HG03025 (cell line): Measurements from ENCODE around the gene ZBTB20.
"Not testable (repeated sequence)": the region's sequence is repeated elsewhere in the genome, so short reads cannot be mapped to it uniquely, and the experiment has no call there.

Source experiments
- ATAC-seq: cut with Tn5 transposase; IDR thresholded peaks from one replicate; pipeline ENCODE4 v1.9.1; 2021; ENCODE audit warnings: mild to moderate bottlenecking, moderate library complexity; ENCODE audit not compliant: unreplicated experiment, low FRiP score

ZBTB20 gene

GRCh38 chr3:114848643-114849350 lies 298.3 kb downstream of the ZBTB20 start:
- no peak for ATAC-seq

GRCh38 chr3:114848082-114848481 lies 299.0 kb downstream of the ZBTB20 start:
- no peak for ATAC-seq

- no peak for ATAC-seq
Observed at GRCh38 chr3:114847564-114847963, 299.5 kb downstream of the ZBTB20 start.

- no peak for ATAC-seq
Observed at GRCh38 chr3:114846779-114847178, 300.3 kb downstream of the ZBTB20 start.

- no peak for ATAC-seq
Observed at GRCh38 chr3:114846252-114846651, 300.8 kb downstream of the ZBTB20 start.

GRCh38 chr3:114841515-114841914 lies 305.6 kb downstream of the ZBTB20 start:
- no peak for ATAC-seq

GRCh38 chr3:114839476-114839875 lies 307.6 kb downstream of the ZBTB20 start:
- ATAC-seq: no peak

GRCh38 chr3:114838025-114838424 lies 309.1 kb downstream of the ZBTB20 start:
- ATAC-seq: no peak

GRCh38 chr3:114834175-114834940 lies 312.7 kb downstream of the ZBTB20 start:
- ATAC-seq: no peak

- no peak for ATAC-seq
Observed at GRCh38 chr3:114831861-114832260, 315.2 kb downstream of the ZBTB20 start.

- ATAC-seq: no peak
Observed at GRCh38 chr3:114830652-114831051, 316.4 kb downstream of the ZBTB20 start.

- ATAC-seq: no peak
Observed at GRCh38 chr3:114829783-114830182, 317.3 kb downstream of the ZBTB20 start.

- ATAC-seq: no peak
Observed at GRCh38 chr3:114827495-114827894, 319.6 kb downstream of the ZBTB20 start.

GRCh38 chr3:114824014-114824413 lies 323.1 kb downstream of the ZBTB20 start:
- no peak for ATAC-seq

GRCh38 chr3:114823061-114823460 lies 324.0 kb downstream of the ZBTB20 start:
- ATAC-seq: no peak

- no peak for ATAC-seq
Observed at GRCh38 chr3:114816052-114816451, 331.0 kb downstream of the ZBTB20 start.

- ATAC-seq: not testable (repeated sequence)
Observed at GRCh38 chr3:114812541-114813238, 334.4 kb downstream of the ZBTB20 start.

GRCh38 chr3:114809668-114810413 lies 337.2 kb downstream of the ZBTB20 start:
- ATAC-seq: peak; percentile 100

- no peak for ATAC-seq
Observed at GRCh38 chr3:114804099-114804498, 343.0 kb downstream of the ZBTB20 start.

- ATAC-seq: no peak
Observed at GRCh38 chr3:114803042-114803695, 343.9 kb downstream of the ZBTB20 start.
